ENCODE measurements around the gene MKX.

The MKX gene

DNA sequence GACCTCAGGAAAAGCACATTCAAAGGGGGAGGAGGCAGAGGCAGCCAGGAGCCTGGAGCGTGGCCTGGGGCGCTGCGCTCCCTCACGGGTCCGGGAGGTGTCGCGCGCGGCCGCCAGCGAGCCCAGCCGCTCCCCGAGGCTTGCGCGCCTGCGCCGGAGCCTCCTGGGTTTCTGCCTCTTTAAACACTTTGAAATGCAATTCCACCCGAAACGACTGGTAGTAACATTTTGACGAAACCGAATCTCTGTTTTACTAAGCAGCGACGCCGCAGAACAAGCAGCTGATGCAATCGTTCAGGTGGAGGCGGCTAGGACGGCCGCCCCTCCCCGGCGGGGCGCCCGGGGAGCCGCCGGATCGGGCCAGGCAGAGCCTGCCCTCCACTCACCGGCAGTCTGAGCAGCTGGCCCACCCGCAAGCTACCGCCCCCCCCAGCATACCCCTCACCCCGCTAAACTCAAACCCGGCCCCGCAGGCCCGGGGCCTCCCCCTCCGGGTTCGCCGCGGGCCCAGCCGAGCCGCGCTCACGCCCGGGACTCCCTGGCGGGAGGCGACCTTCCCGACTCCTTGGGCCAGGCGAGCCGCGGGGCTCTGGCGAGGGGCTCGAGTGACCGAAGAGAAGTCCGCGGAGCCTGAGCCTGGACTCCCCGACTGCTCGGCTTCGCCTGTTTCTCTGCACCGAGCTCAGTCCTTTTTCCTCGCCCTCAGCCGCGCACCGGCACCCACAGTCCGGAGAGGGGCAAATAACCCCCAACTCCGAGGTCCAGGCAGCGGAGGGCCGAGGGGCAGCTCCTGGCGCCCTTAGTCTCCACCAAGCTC lies 3.2 kb downstream of the MKX start:
- DNase-seq (ENCODE audit: low read depth, low spot score): peak; percentile 44

DNA sequence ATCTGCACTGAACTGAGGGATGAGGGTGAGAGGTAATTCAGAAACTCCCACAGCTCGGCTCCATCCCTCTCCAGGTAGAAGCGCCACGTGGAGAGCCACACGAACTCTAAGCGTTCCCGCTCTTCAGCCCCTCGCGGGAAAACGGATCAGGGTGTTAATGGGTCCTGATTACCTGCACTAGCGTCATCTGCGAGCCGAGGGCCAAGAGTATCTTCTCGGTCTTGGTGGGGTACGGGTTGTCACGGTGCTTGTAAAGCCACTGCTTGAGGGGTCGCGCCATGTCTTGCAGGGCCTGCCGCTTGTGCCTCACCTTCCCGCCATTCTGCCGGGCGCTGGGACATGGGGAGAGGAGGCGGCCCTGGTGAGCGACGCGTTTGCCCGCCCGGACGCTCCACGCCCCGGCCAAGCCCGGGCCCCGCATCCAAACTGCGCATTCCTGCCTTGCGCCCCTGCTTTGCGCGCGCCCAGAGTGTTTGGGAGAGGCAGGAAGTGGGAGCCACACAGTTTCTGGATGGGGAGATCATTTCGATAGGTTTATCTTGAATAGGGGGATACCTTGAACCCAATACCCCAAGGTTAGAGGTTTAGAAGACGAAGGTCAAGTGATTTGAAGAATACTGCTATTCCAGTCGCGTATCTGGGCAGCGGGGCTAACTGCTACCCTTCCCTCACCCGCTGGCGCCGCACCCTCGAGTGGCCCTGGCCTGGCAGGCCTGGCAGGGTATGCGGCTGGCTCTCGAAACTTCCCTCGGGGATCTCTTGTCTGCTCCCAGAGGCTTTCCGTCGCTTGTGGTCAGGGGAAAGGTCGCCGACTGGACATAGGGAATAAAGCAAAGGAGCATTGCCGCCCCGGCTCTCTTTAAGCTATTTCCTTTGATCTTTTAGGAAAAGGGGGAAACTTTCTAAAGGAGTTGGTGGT lies 4.2 kb downstream of the MKX start:
- no peak for DNase-seq (ENCODE audit: low read depth, low spot score)

DNA sequence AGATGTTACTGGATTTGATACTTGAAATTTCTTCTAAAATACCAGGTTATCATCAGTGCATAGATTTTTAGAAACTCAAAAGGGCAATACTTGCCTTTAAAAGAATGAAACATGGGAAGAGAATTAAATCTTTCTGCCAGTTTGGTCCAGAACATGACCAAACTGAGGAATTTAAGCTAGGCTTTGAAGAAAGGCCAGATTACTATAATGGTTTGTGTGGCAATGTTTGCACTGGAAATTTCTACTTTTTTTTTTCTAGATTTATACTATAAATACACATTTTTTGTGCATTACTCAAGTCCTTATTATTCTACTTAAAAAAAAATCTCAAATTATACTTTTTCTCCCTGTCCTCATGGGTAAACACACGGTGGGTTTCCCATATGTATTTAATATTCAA lies 9.2 kb downstream of the MKX start:
- no peak for DNase-seq (ENCODE audit: low read depth, low spot score)

DNA sequence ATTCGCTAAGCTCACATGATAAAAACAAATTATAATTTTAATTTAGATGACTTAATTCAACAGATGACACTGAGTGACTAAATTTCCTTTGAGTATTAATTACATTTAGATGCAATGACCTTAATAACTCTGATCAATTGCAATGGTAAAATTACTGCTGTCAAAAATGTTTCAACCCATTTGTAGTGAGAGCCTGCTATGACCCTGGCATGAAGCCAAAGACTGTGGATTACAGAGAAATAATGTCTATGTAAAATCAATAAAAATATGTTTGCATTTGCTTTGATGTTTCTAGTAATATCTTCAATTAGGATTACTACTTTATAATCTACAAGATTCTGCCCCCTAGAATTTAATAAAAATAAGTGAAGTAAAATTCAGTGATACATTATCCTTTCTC lies 15.6 kb downstream of the MKX start:
- DNase-seq (ENCODE audit: low read depth, low spot score): no peak

DNA sequence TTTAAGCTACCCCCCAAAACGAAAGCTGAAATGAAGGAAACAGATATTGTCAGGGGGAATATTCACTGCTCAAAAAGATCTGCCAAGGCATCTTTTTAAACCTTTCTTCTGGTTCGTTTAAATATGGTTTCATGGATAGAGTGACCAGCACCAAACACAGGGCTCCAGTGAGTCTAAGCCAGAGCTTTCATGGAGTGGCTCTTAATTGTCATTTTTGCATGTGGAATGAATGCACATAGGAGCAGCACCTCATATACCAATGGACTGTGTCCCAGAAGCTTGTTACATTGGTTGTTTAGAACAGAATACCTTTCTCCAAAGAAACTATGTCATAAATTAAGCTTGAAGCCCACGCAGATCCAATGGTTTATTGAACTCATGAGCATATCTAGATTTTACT lies 17.3 kb downstream of the MKX start:
- DNase-seq (ENCODE audit: low read depth, low spot score): no peak

DNA sequence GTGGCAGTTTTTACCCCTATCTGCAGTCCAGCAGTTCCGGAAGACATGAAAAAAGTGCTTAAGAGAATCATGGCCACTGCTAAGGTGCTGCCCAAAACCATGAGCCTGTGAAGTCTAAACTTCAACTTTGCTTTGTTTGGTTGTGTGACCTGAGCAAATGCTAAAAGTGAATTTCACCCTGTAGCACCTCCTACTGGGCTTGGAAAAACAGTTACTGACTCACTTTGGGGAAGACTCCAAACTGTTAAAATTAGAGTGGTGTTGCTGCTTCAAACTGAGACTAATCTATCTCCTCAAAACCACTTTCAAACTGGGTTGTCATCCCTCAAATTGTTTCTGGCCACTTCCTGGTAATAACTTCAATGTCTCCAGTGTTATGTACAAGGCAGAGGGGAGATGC lies 21.3 kb downstream of the MKX start:
- DNase-seq (ENCODE audit: low read depth, low spot score): no peak

DNA sequence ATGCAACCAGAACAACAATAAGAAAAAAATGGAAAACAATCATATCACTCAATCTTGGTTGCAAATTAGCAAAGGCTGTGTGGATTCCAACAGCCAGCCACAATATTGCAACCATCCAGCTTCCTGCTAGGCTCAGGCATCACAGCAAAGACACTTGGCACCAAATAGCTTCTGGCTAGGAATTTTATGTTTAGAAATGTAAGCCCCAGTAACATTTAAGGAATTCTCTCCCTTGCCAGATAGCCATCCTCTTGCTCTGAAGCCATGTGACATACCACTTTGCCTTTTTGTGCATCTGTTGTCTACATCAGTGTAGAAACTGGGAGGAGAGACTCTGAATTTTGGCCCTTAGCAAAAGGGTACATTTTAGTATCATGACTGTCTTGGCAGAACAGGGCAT lies 22.2 kb downstream of the MKX start:
- DNase-seq (ENCODE audit: low read depth, low spot score): no peak

DNA sequence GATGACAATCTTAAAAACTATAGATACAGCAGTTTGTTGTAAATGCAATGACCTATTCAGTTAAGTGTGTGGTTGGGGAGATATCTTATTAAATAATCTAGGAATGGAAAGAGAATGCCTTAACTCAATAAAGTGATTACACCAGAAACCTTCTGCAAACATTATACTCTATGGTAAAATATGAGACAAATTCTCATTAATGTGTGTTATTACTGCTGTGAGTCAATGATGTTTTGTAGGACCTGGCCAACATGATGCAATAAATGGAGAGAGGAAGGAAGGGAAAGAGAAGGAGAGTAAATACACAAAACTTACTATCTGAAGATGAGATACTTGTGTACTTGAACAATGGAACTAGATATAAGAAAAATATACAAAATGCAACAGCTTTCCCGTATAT lies 25.1 kb downstream of the MKX start:
- no peak for DNase-seq (ENCODE audit: low read depth, low spot score)

DNA sequence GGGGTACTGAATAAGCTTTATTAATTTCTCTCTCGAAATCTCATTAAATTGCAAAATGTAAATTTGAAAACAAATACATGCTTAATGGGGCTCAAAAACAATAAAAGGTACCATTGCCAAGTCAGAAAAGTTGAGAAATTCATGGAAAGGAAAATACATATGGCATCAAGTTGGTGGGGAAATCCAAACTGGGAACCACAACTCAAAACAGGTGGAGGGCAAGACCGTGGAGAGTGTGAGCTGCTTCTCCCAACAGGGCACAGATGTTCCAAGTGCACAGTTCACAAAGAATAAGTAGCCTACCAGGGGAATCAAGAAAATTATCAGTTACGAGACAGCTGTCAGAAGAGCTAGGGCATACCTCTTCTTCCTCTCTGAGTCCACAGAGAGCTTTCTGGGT lies 26.6 kb downstream of the MKX start:
- no peak for DNase-seq (ENCODE audit: low read depth, low spot score)

DNA sequence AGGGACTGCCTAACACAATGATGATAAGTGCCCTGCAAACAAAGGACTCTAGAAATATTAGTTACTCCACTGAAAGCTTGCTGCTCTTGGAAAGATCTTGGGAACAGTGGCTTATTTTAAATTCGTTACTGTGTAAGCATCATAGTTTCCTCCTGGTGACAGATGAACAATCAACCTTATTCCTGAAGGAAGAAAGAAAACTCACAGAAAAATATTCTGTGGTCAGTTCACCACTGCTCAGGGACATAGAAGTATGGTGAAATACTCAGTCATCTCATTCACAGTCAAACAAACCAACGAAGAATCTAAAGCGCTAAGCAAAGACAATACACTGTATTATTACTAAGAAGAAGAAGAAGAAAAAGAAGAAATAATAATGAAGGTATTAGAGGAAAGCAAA lies 27.8 kb downstream of the MKX start:
- no peak for DNase-seq (ENCODE audit: low read depth, low spot score)

DNA sequence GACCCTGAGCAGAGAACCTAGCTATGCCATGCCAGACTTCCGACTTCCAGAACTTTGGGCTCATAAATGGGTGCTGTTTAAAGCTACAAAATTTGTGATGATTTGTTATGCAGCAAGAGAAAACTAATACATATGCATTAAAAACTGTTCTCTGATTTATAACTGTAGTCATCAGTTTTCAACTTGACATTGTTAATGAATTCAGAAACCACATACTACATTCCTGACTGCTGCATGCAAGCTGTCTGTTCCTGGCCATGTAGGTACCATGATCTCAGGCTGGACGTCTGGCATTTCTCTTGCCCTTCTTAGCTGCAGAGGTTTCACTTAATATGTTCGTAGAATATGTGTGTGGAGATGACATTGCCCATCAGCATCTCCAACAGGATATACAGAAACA lies 28.4 kb downstream of the MKX start:
- no peak for DNase-seq (ENCODE audit: low read depth, low spot score)

DNA sequence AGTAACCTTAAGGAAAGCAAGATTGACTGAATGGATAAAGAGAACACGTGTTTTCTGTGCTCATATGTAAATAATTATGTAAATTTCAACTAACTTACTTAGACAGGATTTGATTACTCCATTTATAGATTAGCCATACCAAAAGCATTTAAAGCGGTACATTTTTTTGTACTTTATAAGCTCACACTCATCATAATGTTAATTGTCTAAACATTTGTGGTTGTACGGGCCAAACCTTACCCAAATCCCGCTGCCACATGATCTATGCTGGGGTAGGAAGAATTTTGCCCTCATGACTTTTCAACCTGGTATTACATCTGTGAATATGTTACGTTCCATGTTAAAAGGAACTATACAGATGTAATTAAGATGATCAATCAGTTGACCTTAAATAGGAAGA lies 29.1 kb downstream of the MKX start:
- DNase-seq (ENCODE audit: low read depth, low spot score): no peak

DNA sequence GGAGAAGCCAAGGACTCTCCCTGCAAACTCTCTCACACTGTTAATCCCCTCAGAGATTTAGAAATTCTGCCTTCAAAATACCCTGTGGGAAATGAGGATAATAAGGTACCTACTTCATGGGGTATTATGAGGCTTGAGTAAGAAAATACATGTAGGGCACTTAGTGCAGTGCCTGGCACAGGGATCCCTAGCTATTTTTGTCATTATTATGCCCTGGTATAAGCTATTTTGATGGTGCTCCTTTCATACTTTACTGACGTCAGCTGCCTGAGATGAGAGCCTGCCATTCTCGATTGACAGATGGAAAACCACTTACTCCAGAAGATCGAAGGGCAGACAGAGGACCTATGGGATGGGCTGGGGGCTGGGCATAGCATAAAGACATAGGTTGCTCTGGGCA lies 30.1 kb downstream of the MKX start:
- DNase-seq (ENCODE audit: low read depth, low spot score): no peak

DNA sequence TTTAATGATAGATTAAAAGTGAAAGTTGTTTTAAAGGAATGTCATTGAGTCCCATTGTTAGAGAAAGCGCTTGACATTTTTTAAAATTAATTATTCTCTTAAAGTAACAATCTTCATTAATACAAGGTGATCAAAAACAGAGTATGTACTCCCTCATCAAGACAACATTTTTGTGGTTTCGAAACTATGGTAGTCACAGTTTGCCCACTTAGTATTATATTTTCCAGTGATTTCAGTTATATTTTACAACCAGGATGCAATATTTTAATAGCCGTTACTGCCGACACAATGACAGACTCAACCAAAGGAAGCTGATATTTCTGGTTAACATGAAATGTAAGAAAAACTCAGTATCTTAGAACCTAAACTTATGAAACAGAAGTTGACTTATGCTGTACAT lies 31.3 kb downstream of the MKX start:
- no peak for DNase-seq (ENCODE audit: low read depth, low spot score)

DNA sequence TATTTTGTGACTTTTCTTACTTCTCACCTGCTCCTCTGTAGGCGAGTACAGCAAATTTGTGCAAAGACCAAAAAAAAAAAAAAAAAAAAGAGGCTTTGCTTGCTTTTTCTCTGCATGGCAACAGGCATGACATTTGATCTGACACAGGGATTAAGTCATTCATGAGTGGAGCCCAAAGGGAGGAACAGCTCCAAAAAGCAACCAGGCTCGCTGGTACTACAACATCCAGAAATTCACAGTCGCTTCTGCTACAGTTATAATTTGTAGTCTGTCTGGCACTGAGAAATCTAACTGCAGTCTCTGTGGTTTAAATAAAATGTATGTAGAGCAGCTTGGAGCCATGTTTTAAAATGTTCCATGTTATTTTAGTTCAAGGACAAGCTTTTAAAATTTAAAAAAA lies 31.7 kb downstream of the MKX start:
- DNase-seq (ENCODE audit: low read depth, low spot score): no peak

DNA sequence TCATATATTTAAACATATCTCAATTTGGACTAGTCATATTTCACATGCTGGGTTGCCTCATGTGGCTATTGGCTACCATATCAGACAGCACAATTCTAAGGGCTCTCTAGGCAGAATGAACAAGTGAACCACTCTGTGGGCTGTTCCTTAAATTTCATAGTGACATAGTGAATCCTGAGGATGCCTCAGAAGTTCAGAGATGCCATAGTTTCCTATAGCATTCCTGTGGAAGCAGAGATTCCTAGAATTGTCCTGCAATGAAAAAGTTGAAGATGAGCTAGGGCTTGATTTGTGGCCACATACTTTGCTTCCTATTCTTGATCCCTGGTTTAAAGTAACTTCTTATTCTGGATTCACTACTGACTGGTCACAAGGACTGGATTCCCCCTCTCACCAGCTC lies 35.6 kb downstream of the MKX start:
- DNase-seq (ENCODE audit: low read depth, low spot score): no peak

DNA sequence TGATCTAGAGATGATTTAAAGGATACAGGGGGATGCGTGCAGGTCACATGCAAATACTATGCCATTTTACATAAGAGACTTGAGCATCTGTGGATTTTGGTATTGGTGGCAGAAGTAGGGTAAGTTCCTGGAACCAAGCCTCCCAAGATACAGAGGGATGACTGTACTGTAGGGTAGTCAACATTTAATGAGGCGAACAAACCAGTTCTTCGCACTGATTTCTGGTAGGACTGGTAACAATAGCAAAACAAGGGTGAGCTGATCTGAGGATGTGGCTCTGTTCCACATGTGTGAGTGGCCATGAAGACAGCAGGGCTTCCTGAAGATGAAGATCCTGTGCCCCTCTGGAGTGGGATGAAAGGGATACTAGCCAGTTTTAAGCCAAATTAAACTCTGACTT lies 36.3 kb downstream of the MKX start:
- DNase-seq (ENCODE audit: low read depth, low spot score): no peak

DNA sequence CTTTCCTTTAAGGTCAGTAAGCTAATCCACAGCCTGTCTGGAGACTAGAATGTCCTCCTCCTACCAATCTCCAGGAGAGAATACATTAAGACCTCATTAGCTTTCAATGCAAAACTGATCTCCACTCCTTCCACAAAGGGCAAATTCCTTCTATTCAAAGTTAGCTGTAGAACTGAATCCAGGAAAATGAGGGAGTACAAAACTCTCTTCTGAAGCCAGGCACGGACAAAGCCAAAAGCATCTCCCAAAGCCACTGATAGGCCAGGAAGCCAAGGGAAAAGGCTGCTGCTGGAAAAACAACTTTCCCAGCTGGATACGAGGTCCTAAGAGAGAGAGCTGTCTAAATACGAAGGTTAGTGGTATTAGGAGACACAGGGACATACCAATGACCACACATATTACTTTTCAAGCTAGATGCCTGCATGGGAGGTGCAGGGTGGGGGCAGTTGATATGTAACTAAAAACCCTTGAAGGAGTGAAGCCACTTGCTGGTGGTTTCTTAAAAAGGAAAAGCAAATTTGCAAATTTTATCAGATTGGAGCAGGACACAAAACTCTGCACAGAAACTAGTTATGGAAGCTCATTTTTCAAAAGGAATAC lies 43.6 kb downstream of the MKX start:
- no peak for DNase-seq (ENCODE audit: low read depth, low spot score)

DNA sequence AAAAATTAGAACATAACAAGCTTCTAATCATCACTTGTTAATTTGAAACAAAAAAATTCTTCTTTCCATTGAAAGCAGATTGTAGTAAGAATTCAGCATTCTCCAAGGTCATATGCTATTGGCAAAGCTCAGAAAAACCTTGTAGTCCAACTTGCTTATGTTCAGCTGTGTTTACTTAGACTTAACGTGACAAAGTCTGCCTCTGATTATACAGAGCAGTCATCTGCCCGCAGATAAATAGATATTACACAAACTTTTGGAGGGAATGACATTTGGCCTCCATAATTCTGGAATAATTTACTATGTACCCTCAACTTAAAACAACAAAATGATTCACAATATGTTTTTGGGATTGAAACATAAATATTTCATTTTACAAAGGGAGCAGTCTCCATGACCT lies 45.8 kb downstream of the MKX start:
- no peak for DNase-seq (ENCODE audit: low read depth, low spot score)

DNA sequence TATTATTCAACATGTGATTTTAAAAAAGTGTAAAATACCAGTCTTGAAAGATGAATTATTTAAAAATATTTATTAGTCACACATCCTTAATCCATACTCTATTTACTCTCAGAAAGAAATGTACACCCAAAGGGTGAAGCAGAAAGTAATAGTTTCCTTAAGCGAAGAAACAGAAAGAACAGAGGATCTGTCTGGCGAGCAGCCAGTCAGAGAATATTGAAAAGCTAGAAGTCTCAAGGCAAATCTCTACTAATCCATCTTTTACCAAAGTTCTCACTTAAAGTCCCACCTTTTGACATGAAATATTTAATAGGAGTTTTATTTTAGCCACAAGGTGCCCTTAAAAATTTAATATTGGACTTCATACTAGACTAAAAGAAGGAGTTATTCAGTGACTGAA lies 46.7 kb downstream of the MKX start:
- no peak for DNase-seq (ENCODE audit: low read depth, low spot score)

DNA sequence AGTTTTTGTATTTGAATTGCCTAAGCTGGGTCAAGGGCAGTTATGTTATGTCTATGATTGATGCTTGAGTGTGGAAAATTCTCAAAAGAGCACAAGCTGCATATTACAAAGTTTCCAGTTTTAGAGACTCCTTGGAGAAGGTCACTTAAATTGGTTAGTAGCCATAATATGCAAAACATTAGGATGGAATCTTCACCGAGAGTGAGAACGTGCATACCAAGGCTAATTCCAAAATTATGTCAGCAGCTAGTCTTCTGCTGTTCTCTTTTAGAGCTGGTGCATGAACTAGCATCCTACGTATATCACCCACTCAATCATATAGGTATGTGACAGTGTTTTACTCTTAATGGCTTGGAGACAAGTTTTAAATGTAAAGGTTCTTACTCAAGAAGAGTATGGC lies 49.2 kb downstream of the MKX start:
- DNase-seq (ENCODE audit: low read depth, low spot score): no peak

DNA sequence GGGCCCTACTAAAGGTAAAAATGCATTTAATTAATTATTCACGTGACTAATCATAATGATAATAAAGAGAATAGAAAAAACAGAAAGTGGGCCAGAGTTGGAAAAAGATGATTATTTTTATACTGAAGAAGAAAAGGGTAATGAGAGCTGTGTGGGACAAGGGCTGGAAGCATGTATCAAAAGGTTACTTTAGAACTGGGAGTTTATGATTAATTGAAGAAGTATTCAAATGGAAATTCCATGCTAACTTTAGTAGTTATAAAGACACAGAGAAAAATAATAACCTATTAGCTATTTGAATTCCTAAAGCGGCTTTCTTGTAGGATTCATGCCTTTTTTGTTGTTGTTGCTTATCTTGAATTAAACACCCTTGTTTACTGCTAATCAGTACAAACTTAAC lies 49.9 kb downstream of the MKX start:
- no peak for DNase-seq (ENCODE audit: low read depth, low spot score)

DNA sequence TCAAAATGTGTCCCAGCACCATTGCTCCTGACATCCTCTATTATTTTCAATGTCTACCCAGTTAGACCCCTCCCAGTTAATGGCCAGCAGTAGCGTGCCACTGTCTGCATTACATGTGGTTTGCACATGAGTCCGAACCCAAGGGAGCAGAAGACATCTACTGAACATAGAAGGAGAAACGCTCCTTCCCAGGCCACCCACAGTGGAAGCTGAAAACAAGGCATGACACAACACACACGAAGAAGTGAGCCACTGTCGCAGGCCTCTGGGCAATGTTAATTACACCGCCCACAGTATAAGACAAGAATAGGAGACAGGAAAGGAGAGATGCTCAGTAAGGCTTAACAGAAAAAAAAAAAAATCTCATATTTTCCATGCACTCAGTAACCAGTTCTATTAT lies 50.5 kb downstream of the MKX start:
- DNase-seq (ENCODE audit: low read depth, low spot score): no peak
